ENCODE measurements around the gene PRKCSH. TPM values are rescaled to one million over a fixed set of nuclear protein-coding genes. Genes with fewer than 3 reads are reported as not detected.

Gene PRKCSH
- total RNA-seq, 1 experiment from 2014 or later: 431 TPM

- H3K36me3 Mint-ChIP-seq (ENCODE audit: insufficient read depth in 1 of 3, low read depth in 3 of 3): peaks cover 2 to 13% (median 8%) of the 10 kb centered on the region in 3 experiments; a peak in 4 of 7 replicates
- TF ChIP-seq, protein P1, sequence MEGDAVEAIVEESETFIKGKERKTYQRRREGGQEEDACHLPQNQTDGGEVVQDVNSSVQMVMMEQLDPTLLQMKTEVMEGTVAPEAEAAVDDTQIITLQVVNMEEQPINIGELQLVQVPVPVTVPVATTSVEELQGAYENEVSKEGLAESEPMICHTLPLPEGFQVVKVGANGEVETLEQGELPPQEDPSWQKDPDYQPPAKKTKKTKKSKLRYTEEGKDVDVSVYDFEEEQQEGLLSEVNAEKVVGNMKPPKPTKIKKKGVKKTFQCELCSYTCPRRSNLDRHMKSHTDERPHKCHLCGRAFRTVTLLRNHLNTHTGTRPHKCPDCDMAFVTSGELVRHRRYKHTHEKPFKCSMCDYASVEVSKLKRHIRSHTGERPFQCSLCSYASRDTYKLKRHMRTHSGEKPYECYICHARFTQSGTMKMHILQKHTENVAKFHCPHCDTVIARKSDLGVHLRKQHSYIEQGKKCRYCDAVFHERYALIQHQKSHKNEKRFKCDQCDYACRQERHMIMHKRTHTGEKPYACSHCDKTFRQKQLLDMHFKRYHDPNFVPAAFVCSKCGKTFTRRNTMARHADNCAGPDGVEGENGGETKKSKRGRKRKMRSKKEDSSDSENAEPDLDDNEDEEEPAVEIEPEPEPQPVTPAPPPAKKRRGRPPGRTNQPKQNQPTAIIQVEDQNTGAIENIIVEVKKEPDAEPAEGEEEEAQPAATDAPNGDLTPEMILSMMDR (conservative IDR thresholded peaks at IDR 0.05): no peak
- no peak for DNase-seq
Measured at GRCh38 chr19:11499220-11499726, 63.8 kb downstream of the PRKCSH start.

More at GRCh38 chr19:11499220-11499726, 63.8 kb downstream of the PRKCSH start:
- Histone ChIP-seq H4K20me1 (ENCODE audit: control insufficient read depth, insufficient read depth, insufficient read length) (no peaks in the 10 kb centered on the region), H3K56ac (ENCODE audit: insufficient read length, low read depth, low read length) (no peak overlapping the region), H3K23ac (ENCODE audit: insufficient read length, low read depth, low read length) (no peak overlapping the region), H4K8ac (replicated peaks; ENCODE audit: insufficient read length, low read depth, low read length) (no peak overlapping the region), H2BK120ac (ENCODE audit: low read depth, low read length, poor library complexity, severe bottlenecking) (no peak overlapping the region), H3K27me3 (ENCODE audit: insufficient read depth, low read length) (no peaks in the 10 kb centered on the region), H2BK15ac (ENCODE audit: low read depth, low read length) (no peak overlapping the region), H3K79me2 (ENCODE audit: insufficient read depth, low read length) (no peaks in the 10 kb centered on the region), H2AK5ac (ENCODE audit: insufficient read length, low read length) (no peak overlapping the region), H2BK5ac (ENCODE audit: insufficient read length, low read length) (no peak overlapping the region), H3K14ac (ENCODE audit: insufficient read depth, low read length) (no peak overlapping the region), H3K27ac (ENCODE audit: insufficient read length, low read depth, low read length) (no peak overlapping the region), H3K4me2 (ENCODE audit: insufficient read depth, insufficient read length, low read length) (no peak overlapping the region), H3T11ph (ENCODE audit: low read length) (no peak overlapping the region), H3K18ac (ENCODE audit: insufficient read length, low read depth, low read length) (no peak overlapping the region), H3K9ac (ENCODE audit: extremely low read depth, insufficient read length, low read length) (no peak overlapping the region), H3K4ac (ENCODE audit: low read depth, low read length) (no peak overlapping the region), H3K23me2 (ENCODE audit: insufficient read length, low read depth, low read length, poor library complexity, severe bottlenecking) (peaks cover 3% of the 10 kb centered on the region), H3K9me3 (ENCODE audit: control insufficient read depth, low read depth, low read length) (no peaks in the 10 kb centered on the region), H4K91ac (ENCODE audit: insufficient read length, low read depth, low read length) (no peak overlapping the region), H3K79me1 (ENCODE audit: insufficient read depth, low read depth, low read length, poor library complexity, severe bottlenecking) (no peaks in the 10 kb centered on the region), H3K4me1 (ENCODE audit: insufficient read depth, low read length) (no peaks in the 10 kb centered on the region), H2BK12ac (ENCODE audit: insufficient read length, low read depth, low read length) (no peak overlapping the region), H4K5ac (ENCODE audit: insufficient read length, low read depth, low read length) (no peak overlapping the region), H2AFZ (ENCODE audit: low read length) (no peak overlapping the region), H2BK20ac (ENCODE audit: low read depth, low read length, poor library complexity, severe bottlenecking) (no peak overlapping the region)
- Mint-ChIP-seq H3K27ac (no peak overlapping the region), H3K27me3 (ENCODE audit: low read depth) (no peaks in the 10 kb centered on the region), H3K9me3 (no peaks in the 10 kb centered on the region), H3K4me3 (no peak overlapping the region), H3K4me1 (peaks cover under 1% of the 10 kb centered on the region in 2 experiments; a peak in 3 of 4 replicates)
- no CpG with 5 or more reads among the region's 6 CpGs for WGBS (ENCODE audit: extremely low coverage, insufficient read length, low lambda C conversion rate)

Measured in H9 (cell line).